ENCODE data around the gene NR3C1.

- TF ChIP-seq EZH2 (IDR thresholded peaks at IDR 0.05; ENCODE audit: borderline replicate concordance, low read length): no peak
- TF ChIP-seq, protein P1, sequence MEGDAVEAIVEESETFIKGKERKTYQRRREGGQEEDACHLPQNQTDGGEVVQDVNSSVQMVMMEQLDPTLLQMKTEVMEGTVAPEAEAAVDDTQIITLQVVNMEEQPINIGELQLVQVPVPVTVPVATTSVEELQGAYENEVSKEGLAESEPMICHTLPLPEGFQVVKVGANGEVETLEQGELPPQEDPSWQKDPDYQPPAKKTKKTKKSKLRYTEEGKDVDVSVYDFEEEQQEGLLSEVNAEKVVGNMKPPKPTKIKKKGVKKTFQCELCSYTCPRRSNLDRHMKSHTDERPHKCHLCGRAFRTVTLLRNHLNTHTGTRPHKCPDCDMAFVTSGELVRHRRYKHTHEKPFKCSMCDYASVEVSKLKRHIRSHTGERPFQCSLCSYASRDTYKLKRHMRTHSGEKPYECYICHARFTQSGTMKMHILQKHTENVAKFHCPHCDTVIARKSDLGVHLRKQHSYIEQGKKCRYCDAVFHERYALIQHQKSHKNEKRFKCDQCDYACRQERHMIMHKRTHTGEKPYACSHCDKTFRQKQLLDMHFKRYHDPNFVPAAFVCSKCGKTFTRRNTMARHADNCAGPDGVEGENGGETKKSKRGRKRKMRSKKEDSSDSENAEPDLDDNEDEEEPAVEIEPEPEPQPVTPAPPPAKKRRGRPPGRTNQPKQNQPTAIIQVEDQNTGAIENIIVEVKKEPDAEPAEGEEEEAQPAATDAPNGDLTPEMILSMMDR (conservative IDR thresholded peaks at IDR 0.05 in 1 of 2, IDR thresholded peaks at IDR 0.05 in 1 of 2; ENCODE audit: extremely low read depth in 1 of 2, insufficient read depth in 1 of 2, low read depth in 1 of 2, low read length in 2 of 2): no peak
These were observed 25.4 kb upstream of the NR3C1 start for GRCh38 chr5:143428738-143429420.
